HG03521 (cell line): ENCODE data around the gene AHNAK.

ENCODE experiments used
- ATAC-seq: cut with Tn5 transposase; IDR thresholded peaks from one replicate; pipeline ENCODE4 v1.9.1; 2021; ENCODE audit warnings: mild to moderate bottlenecking, moderate library complexity; ENCODE audit not compliant: unreplicated experiment

Gene AHNAK

DNA sequence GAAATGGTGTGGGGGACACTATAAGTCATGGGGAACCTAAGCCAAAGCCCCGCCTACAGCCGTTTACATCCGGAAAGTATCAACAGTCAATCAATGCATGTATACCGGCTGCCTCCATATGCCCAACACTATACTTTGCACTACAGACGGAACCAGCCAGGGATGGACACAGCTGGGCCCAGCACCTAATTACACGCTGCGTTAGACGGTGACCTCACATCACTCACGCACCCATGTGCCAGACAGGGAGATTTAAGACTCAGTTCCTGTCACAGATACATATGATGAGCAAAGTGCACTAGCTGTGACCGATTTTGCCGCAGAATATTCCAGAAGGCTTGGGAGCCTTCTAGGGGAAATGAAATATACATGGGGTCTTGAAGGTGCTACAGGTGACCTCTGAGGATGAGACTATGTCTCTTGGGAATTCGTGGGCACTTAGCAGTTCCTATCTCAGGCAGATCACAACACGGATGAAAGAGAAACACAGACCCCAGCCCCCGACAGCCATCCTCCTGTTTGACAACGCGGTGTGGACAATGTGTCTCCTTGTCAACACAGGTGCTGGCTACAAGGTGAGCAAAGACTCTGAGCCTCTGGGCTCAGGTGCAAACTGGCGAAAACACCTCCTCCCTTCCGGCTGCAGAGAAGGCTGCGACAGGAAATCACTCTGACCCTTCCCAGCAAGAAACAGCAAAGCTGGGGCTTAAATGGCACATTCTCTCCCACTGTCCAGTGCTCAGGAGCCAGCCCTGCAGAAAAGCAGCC is 8.0 kb downstream of the AHNAK start:
- ATAC-seq = no peak

DNA sequence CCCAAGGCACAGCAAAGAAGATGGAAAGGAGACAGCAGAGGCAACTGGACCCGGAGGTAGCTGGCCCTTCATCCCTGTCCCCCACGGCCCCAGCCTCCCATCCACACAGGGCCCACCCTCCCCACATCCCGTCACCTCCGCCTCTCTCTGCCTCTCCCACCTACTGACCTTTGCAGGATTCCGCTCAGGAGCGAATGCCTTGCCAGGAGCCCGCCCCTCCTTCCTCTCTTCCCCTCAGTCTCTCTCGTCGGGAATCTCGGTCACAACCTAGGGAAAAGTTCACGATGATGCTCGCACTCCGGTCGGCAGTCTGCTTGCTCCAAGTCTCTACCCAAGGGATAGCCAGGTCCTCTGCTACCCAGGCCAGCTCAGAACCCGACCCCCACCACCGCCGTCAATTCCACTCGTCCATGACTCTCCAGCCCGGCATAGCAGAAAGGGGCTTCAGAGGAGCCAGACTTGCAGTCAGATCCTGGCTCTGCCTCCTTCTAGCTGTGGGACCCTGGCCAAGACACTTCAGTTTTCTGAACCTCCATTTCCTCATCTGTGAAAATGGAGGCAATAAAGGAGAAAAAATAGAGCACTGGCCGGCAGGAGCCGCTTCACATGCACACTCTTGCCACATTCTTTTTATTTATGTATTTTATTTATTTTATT is 10.2 kb downstream of the AHNAK start:
- ATAC-seq = no peak

DNA sequence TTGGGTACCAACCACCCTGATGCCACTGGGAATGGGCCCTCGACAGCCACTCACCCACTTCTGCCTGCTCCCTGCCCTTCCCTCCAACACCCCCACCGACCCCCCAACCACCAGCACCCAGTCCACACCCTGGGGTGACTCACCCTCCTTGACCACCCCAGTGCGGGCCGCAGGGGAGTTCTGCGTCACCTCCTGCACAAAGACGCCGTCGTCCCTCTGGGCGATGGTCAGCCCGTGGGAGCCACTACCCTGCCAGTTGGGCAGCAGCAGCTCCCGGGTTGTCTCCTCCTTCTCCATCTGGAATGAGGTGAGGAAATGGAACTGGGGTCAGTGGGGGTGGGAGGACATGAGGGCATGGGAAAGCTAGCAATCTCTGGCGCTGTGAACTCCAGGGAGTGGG is 10.8 kb downstream of the AHNAK start:
- ATAC-seq = no peak

- ATAC-seq = no peak
Observed at GRCh38 chr11:62534779-62535545, 11.6 kb downstream of the AHNAK start.

DNA sequence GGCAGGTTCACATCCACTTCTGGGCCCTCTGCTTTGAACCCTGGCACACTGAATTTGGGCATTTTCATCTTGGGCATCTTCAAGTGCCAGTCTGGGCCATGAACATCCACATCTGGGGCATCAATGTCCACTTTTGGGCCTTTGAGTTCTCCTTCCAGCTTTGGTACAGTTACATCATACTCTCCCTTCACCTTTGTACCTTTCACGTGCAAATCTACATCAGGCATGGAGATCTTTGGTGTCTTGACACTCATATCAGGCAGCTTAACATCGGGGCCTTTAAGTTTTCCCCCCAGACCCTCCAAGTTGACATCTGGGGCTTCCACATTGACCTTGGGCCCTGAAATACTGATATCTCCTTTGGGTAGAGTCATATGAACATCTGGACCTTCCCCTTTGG is 14.5 kb downstream of the AHNAK start:
- no peak for ATAC-seq

- no peak for ATAC-seq
Observed at GRCh38 chr11:62516736-62517371, 29.8 kb downstream of the AHNAK start.

- ATAC-seq = no peak
Observed at GRCh38 chr11:62514151-62514550, 32.5 kb downstream of the AHNAK start.

DNA sequence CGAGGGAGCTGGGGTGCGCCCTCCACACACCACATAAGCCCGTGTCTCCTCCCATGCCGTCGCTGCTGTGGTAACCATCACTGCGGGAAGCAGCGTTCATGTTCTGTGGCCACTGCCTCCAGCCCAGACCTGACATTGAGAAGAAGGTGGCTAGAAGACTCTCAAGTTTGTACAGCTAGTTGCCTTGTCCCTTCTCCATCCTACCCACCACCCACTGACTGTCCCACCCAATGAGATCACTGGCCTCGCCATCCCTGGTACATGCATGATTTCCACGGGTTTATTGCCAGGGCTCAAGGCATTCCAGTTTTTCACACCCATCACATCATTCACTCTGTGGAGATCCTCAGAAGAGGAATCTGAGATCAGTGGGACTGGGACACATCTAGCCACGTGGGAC is 33.0 kb downstream of the AHNAK start:
- ATAC-seq = no peak

DNA sequence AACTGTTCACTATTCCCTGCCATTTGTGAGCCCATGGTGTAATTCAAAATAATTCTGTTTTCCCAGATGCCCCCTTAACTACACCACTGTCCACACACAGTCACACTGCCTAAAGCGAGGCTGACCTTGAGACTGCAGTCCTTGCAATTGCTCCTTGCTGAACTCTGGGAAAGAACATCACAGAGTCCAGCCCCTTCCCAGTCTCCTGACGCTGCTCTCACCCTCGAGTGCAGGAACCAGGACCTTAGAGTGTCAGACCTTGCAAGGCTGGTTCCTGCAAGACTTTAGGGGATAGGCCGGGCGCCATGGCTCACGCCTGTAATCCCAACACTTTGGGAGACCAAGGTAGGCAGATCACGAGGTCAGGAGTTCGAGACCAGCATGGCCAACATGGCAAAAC is 33.6 kb downstream of the AHNAK start:
- no peak for ATAC-seq

DNA sequence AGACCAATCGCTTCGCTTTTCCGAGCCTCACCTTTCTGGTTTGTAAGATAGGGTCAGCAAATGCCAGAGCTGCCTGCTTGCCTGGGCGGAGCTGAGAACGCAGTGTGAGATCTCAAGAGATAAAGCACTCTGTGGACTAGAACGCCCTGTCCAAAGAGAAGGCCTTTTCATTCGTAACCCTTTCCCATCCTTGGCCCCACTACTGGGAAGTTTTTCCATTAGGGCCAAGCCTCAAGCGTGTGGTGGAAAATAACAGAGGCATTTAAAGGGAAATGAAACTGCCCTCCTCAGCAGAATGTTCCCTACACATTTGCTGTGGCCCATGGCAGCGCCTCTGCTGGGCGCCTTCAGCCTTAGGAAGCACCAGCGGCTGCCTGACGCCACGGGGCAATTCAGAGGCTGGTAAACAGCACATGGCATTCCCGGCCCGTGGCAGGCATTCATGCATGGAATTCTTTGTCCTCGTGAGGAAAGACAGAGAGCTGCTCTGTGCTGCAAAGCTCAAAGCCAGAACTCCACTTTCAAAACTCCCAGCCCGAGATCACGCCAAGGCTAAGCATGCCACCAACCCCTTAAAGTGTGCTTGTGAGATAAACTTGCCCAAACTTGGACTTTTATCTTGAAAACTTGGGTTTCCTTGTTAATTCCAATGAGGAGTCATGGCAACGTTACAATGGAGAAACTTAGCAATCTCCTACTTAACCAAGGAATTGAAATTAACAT is 38.1 kb downstream of the AHNAK start:
- ATAC-seq = no peak

- no peak for ATAC-seq
Observed at GRCh38 chr11:62507125-62507422, 39.5 kb downstream of the AHNAK start.

DNA sequence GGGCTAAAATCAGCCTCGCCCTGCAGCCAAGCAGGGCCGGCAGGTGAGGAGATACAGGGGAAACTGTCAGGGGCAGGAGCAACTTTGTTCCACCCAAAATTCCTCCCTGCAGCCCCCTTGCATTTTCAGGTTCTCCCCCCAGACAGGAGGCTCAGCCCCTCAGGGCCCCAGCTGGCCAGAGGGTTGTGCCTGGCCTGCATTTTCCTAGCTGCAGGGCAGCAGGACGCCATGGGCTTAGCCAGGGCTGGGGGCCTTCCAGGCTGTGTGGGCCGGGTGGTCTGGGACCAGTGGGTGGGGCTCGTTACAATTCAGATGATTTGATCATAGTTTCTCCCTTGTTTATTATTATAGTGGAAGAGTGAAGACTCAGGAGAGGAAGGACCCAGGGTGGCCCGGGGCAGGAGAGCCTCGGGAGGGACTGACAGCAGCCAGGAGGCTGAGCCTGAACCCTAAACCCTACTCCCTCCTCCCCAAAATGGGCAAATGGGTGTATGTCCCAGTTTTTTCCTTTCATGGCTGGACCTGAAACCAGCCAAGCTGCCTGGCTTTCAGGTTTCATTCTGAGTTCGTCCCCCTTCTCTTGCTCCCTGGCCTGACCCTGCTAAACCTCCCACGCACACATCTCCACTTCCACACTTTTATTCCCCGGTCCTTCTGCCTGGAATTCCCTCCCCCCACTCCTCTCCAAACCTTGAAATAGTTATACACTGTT is 40.0 kb downstream of the AHNAK start:
- ATAC-seq = no peak

DNA sequence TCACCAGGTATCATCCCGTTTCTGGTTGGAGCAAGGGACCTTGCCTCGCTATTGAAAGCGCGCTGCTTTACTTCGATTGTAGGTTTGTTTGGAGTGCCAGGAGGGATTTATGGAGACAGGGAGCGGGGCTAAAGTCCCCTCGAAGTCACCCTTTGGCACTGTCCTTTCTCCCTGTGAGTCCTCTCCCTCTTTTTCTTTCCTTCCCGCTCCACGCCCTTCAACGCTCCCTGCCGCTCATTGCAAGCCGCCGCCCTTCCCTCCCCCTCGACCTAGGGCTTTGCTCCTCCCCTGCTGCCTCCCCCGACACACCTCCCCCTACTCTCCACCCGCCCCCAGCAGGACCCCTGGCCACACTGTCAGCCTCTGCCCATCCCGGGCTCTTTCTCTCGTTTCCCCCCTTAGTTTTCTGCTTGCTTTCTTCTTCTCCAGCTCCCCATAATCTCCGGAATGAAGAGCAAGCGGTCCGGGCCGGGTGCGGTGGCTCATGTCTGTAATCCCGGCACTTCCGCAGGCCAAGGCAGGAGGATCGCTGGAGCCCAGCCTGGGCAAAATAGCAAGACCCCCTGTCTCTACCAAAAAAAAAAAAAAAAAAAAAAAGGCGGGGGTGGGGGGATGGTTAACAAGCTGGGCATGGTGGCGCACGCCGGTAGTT is 41.0 kb downstream of the AHNAK start:
- no peak for ATAC-seq

GRCh38 chr11:62505059-62505439 is 41.6 kb downstream of the AHNAK start:
- no peak for ATAC-seq

GRCh38 chr11:62504158-62504973 is 42.2 kb downstream of the AHNAK start:
- ATAC-seq = no peak

DNA sequence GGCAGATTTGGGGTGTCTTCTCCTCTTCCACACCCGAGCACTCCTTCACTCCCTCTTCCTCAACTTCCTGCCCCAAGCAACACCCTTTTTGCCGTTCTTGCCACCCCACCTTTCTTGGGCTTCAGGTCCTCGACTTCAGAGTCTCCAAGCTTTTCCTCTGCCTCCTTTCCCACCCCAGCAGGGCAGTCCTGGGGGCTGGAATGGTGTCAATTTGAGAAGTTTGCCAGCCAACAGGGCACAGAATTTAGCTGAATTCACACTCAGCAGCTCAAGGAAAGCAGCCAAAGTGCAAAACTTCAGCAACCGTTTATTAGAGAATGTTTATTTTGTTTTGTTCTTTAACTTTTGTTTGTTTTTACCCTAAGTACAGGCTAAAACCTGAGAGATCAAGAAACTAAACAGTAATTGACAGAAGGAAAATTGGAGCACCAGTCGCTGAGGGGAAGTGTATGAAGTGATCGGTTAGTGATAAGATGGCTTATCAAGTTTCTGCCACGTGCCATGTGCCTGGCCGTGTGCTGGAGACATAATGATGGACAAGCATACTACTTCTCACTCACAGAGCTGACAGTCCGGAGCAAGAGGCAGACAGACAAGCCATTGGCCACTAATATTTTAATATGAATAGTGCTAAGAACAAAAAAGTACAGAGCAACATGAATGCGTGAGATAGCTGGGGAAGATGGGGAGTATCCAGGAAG is 44.4 kb downstream of the AHNAK start:
- no peak for ATAC-seq

GRCh38 chr11:62501432-62501891 is 45.1 kb downstream of the AHNAK start:
- ATAC-seq = no peak

GRCh38 chr11:62500650-62501030 is 46.0 kb downstream of the AHNAK start:
- no peak for ATAC-seq
